ENCODE data around the gene ZNHIT1.
"Not testable (repeated sequence)": the region's sequence is repeated elsewhere in the genome, so short reads cannot be mapped to it uniquely, and the experiment has no call there.

- not testable (repeated sequence) for TF ChIP-seq CTCF, POLR2A (IDR thresholded peaks at IDR 0.05)
Observed at GRCh38 chr7:101253199-101253598, 35.2 kb downstream of the ZNHIT1 start.
